GM18909 (cell line): Measurements from ENCODE around the gene ABTB2.
"Not testable (repeated sequence)": the region's sequence is repeated elsewhere in the genome, so short reads cannot be mapped to it uniquely, and the experiment has no call there.

ENCODE experiments used
- ATAC-seq: cut with Tn5 transposase; IDR thresholded peaks from one replicate; pipeline ENCODE4 v1.9.1; 2021; ENCODE audit warnings: mild to moderate bottlenecking; ENCODE audit not compliant: unreplicated experiment, poor library complexity

Gene ABTB2

DNA sequence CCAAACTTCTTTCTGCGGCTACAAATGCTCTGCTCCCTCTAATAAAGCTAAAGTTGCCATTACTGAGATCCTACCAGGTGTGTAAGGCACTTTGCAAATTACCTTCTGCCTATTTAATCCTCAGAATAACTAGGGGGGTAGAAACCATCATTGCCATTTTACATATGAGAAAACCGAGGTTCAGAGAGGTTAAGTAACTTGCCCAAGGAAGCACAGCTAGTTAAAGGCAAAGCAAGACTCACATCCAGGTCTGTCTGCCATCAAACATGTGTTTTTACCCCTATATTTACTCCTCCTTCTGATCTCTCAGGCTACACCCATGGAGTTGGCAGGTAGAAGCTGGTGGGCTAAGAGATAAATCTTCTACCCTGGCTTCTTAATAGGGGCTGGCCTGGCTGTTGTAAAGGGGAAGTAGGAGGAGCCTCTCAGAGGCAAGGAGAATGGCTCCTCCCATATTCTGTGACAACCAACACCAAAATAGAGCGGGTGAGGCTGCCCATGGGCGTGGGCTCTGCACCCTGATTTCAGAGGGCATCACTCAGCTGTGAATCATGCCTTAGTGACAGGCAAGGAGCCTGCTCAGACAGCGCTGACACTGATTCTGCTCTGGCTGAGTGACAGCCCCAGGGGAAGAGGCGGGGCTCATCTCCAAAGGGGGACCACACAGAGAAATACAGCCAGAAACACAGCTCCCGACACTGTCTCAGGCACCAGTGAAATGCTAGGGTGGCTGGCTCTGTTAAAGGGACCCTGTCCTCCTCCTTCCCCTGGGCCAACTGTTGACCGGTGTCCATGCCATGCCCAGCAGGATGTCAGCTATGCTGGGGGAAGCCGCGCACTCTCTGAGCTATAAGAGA, 106.8 kb downstream of the ABTB2 start:
- peak; percentile 89 for ATAC-seq

DNA sequence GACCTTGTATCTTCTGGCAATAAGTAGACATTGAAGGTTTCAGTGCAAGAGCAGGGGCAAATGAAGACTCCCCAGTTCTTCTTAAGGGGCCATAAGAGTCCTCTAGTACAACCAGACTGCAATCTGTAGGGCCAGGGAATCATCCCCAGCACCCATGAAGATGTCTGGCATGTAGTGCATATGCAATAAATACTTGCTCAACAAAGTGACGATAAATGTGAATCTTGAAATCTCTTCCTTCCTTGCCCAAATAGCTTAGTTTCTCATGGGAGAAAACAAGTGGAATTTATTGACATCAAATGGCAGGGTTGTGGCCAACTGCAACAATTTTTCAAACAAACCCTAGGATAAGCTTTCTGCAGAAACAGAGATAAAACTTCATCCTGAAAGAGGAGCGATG, 107.6 kb downstream of the ABTB2 start:
- ATAC-seq, result no peak

DNA sequence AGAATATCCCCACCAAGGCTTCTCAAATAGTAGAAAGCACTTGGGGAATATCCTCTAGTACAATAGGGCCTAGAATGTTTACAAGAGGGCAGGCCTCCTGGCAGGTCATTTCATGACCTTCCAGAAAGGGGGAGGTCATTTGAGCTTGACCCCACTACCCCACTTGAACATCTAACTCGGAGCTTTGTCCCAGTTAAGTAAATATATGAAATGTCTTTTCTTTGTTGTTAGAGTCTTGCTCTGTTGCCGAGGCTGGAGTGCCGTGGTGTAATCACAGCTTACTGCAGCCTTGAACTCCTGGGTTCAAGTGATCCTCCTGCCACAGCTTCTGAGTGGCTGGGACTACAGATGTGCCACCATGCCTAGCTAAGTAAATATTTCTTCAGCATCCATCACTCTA, 108.4 kb downstream of the ABTB2 start:
- ATAC-seq, result no peak

DNA sequence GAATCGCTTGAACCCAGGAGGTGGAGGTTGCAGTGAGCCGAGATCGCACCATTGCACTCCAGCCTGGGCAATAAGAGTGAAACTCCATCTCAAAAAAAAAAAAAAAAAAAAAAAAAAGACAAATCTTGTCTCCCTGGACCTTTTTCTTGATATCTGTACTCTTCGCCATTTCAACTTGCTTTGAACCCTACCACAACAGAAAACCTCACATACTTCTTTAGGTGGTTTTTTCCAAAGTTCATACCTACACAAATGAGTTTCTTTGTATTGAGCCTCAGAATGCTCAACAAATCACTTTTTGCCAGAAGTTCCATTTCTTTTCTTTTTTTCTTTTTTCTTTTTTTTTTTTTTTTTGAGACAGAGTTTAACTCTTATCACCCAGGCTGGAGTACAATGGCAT, 111.3 kb downstream of the ABTB2 start:
- not testable (repeated sequence) for ATAC-seq

- ATAC-seq, result no peak
Measured at GRCh38 chr11:34245041-34245440, 112.8 kb downstream of the ABTB2 start.

DNA sequence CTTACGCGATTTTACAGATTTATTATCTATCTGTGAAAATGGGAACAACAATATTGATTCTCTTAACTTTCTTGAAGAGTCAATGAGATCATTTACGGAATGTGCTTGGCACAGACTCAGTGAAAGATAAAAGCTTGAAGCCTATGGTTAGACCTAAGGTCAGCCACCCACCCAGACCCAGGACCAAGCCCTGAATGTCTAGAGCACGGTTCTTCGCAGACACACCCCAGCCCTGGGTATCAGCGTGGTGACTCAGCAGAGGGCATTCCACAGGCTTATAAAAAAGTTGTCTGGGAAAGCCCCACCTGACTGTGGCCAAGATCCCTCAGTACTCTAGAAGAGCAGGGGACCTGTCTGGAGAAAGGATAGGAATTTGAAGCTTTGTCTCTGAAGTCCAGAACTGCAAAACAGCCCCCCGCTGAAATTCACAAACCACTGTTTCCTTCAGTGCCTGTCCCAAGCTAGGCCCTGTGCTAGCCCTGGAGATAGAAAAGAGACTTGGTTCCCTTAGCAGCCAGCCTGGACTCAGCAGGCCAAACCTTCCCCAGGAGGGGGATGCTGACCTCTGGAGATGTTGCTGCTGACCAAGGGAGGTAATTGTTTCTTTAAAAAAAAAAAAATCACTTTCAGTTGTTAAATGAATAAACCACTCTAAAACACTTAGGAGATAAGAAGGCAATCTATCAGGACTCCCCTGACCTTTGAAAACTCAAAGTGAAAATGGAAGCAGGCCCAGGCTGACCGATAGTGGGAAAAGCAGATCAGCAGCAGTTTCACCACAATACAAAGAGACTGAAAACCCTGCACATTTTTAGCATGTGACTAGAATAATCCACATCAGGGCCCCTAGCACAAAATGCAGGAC, 114.0 kb downstream of the ABTB2 start:
- ATAC-seq, result peak; percentile 63

- ATAC-seq, result peak; percentile 35
Measured at GRCh38 chr11:34242037-34242625, 115.7 kb downstream of the ABTB2 start.

DNA sequence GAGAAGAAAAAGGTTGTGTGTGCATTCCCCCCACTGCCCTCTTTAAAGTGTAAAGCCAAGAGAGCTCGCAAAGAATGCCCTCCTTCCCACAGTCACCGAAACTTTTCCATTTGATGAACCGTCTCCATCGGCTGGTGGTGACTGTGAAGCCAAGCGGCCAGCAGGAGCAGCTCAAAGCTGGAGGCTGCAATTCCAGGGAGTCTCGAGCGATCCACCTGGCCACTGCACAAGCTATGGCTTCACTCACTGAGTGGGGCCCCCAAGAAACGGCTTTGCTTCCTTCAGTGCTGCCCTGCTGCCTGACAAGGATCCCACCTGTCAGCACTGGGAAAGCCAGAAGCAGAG, 117.7 kb downstream of the ABTB2 start:
- ATAC-seq, result no peak

- ATAC-seq, result peak; percentile 25
Measured at GRCh38 chr11:34239465-34240149, 118.2 kb downstream of the ABTB2 start.

- no peak for ATAC-seq
Measured at GRCh38 chr11:34238966-34239365, 118.8 kb downstream of the ABTB2 start.

- ATAC-seq, result no peak
Measured at GRCh38 chr11:34238533-34238932, 119.3 kb downstream of the ABTB2 start.

GRCh38 chr11:34236572-34236971, 121.2 kb downstream of the ABTB2 start:
- no peak for ATAC-seq

- no peak for ATAC-seq
Measured at GRCh38 chr11:34235591-34236071, 122.2 kb downstream of the ABTB2 start.

DNA sequence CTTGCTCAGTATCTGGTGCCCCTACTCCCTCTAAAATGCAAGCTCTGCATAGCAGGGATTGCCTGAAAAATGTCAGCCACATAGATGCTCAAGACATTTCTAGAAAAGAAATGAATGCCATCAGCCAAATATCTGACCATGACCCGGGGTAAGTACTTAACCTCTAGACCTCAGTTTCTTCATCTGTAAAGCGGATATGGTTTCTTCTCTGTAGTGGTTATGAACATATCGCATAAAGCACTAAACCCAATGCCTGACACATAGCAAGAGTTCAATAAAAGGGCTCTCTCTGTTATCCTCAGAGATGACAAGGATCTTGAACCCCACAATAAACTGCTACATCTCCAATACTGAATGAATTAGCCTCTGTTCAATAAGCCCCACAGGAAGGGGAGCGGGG, 122.6 kb downstream of the ABTB2 start:
- peak; percentile 46 for ATAC-seq

- peak; percentile 80 for ATAC-seq
Measured at GRCh38 chr11:34234086-34234740, 123.6 kb downstream of the ABTB2 start.

GRCh38 chr11:34233215-34233614, 124.6 kb downstream of the ABTB2 start:
- ATAC-seq, result no peak

GRCh38 chr11:34232807-34233206, 125.0 kb downstream of the ABTB2 start:
- ATAC-seq, result no peak

- ATAC-seq, result no peak
Measured at GRCh38 chr11:34226210-34226609, 131.6 kb downstream of the ABTB2 start.

GRCh38 chr11:34225091-34225490, 132.7 kb downstream of the ABTB2 start:
- ATAC-seq, result no peak

DNA sequence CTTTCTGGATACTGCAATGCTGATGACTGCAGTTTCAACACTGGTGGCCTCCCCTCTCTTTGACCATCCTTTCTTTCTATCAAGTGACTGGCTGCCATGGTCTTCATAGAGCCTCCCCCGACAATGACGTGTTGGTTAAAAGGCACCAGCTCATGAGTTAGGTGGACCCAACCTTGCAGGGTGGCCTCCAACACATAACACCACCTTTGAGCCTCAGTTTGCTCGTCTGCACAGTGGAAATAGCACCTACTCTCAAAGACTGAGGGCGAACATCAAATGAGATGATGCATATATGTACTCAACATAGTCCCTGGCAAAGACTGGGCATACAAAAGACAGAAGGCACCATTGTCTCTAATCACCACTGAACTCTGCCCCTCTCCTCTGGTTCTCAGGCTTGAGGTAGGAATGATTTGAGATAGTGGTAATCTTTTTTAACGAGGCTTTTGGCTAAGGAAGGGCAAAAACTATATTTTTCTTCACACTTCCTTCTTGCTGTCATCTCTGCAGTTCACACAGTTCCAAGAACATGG, 133.3 kb downstream of the ABTB2 start:
- ATAC-seq, result no peak
